IPS-NIHi11 (cell line): Measurements from ENCODE around the gene PRKAR1B.

Source experiments
- DNase-seq: peaks from one replicate; pipeline ENCODE4 v3.0.0; 2012; ENCODE audit warnings: mixed read lengths, low spot score

The PRKAR1B gene

DNA sequence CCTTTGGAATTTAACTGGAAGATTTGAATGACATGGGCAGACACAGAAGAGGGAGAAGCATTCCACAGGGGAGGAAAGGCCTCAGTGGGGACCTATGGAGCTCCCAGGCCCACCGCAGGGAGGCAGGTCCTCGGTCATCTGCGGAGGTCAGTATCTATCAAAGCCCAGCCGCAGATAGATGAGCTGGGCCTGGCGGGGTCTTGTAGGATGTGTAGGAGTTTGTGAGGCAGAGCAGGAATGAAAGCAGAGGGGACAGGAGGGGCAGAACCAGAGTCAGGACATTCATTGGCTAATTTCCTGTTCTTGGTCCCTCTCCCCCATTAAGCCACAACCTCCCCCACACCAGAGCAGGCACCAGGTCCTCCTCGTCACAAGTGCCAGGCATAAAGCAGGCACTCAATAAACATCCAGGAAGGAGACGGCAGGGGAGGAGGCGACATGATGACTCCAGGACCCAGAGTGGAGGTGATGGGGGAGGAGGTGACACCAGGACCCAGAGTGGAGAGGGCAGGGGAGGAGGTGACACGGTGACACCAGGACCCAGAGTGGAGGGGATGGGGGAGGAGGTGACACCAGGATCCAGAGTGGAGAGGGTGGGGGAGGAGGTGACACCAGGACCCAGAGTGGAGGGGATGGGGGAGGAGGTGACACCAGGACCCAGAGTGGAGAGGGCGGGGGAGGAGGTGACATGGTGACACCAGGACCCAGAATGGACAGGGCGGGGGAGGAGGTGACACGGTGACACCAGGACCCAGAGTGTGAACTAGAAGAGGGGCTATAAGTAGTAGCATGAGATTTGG lies 123.7 kb downstream of the PRKAR1B start:
- DNase-seq: no peak

DNA sequence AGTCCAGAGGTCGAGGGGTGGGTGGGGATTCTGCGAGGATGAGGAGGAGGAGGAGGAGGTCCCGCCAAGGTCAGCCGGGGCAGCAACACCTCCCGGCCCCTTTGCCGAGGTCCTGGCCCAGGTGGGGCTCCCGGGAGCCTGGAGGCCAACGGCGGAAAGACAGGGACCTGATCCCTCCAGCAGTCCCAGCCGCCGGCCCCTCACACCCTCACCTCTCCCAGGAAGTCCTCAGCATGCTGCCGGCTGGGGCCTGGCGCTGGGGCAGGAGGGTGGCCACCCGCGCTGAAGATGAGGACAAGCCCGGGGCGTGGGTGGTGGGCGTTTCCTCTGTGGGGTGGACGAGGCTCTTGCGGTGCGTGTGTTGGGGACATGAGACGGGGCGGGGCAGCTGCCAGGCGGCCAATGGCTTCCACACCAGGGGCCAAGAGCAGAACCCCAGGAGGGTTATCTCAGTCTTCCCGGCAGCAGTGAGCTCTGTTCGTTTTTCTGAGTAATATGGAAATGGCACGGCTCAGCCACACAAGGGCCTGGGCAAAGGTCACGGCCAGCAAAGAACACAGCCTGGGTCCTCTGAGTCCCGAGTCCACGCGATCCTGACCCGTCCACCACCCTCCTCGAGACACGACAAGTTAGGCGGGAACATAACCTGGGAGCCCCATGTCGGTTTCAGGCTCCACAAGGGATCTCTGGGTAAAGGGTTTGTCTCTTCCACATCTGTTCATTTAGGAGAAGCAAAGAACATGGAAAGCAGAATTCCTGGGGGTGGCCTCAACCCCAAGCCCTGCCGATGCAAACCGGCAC lies 124.5 kb downstream of the PRKAR1B start:
- DNase-seq: no peak

- DNase-seq: no peak
These were observed 125.3 kb downstream of the PRKAR1B start for GRCh38 chr7:601595-602340.

DNA sequence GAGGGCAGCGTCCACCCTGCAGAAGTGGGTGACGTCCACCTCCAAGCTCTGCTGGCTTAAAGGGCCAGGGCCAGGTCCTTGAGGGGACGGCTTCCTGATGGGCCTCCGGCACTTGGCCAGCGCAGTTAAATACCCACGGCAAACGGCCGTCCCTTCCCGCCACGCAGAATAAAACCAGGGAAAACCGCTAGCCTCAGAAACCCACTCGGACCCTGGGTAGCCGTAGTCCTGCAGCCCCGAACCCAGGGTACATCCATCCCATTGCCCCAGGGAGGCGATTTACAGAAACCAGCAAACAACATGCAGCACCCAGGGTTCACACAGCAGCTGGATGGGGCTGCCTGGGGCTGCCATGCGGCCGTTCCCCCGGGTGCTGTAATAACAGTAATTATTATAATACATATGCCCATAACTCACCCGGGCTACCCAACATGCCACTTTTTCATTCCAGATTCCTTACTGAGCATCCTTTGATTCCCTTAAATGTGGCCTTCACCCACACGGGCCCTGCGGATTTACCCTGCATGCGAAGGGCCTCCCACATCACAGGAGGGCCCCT lies 126.0 kb downstream of the PRKAR1B start:
- DNase-seq: no peak

DNA sequence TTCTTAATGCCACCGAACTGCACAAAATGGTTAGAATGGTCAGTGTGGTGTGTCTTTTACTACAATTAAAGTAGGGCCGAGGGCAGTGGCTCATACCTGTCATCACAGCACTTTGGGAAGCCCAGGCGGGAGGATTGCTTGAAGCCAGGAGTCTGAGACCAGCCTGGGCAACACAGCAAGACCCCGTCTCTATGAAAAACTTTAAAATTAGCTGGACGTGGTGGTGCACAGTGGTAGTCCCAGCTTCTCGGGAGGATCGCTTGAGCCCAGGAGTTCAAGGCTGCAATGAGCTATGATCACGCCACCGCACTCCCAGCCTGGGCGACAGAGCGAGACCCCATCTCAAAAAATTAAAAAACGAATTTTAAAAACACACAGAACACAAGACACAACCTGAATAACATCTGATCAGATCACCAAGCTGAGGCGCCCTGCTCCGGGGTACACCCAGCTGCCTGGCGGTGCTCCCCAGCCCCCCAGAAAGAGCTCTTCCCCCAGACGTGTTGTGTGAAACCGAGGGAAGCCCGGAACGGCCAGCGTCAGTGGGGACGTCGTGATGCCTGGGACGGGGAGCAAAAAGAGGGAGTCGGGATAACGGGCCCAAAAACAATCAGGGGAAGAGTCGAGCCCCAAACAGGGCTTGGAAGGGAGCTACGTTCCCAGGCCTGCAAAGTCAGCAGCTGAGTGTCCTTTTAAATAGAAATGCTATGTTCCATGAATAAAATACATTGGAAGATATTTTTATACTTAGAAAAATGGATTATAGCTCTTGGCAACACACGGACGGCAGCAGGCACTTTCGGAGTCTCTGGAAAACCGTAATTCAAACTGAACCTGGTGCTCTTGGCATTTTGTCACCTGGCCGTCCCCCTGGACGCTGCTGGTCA lies 126.7 kb downstream of the PRKAR1B start:
- no peak for DNase-seq

- no peak for DNase-seq
These were observed 128.2 kb downstream of the PRKAR1B start for GRCh38 chr7:598899-599298.

- DNase-seq: no peak
These were observed 129.5 kb downstream of the PRKAR1B start for GRCh38 chr7:597348-598178.

DNA sequence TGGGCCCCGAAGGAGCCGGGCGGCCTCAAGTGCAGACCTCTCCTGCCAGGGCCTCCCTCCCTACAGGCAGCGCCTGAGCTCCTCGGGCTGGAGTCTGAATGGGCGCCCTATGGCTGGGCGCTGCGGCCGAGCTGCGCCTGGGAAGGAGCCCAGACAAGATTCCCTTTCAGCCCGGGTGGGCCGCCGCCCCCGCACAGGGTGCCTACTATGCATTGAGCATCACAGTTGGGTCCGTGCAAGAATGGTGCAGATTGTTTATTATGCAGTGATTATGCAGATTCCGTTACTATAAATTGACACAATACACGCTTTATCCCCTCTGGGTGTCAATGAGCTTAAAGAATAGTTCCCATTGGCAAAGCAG lies 130.3 kb downstream of the PRKAR1B start:
- no peak for DNase-seq

- no peak for DNase-seq
These were observed 130.8 kb downstream of the PRKAR1B start for GRCh38 chr7:596071-596818.

GRCh38 chr7:595621-596010 lies 131.5 kb downstream of the PRKAR1B start:
- no peak for DNase-seq

GRCh38 chr7:594920-595620 lies 132.0 kb downstream of the PRKAR1B start:
- no peak for DNase-seq

- no peak for DNase-seq
These were observed 132.7 kb downstream of the PRKAR1B start for GRCh38 chr7:594212-594913.

DNA sequence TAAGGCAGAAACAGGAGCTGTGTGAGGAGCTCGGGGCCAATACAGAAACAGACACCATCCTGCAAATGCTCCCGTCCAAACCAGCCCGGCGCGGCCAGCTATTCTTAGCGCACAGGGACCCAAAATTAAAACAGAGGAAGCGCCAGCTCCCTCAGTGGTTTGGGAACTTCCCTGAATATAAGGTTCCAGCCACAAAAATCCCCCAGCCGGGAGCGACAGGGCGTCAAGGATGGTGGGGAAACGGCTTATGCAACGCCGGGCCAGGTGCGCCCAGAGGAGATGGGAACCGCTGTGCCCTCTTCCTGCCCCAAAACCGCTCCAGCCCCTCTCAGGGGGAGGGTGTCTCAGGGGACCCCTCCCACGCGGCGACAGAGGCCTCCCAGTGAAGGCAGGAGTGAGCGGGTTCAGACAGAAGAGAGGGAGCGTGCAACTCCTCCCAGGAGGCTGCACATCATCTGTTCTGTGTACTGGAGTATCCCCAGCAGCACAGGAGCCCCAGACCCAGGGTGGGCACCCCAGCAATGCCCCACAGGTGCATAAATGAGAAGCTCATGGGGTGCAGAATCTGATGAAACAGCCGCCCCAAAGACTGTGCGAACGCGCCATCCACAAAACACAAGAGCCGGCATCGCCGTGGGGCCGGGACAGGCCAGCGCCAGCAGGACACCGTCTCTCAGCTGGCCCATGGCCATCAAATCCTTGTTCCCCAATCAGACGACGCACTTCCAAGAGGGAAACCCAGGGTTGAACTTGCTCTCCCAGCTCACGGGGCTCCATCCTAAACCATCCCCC lies 133.6 kb downstream of the PRKAR1B start:
- DNase-seq: no peak

GRCh38 chr7:591856-592628 lies 135.0 kb downstream of the PRKAR1B start:
- no peak for DNase-seq

GRCh38 chr7:590731-591551 lies 136.1 kb downstream of the PRKAR1B start:
- no peak for DNase-seq
